RPMI7951 (cell line): Measurements from ENCODE around the gene CAMKK2. TPM values are rescaled to one million over a fixed set of nuclear protein-coding genes. Genes with fewer than 3 reads are reported as not detected.
"Not testable (repeated sequence)": the region's sequence is repeated elsewhere in the genome, so short reads cannot be mapped to it uniquely, and the experiment has no call there.

Experiments
- DNase-seq: peaks from one replicate; pipeline ENCODE4 v3.0.0-alpha.2; 2012; ENCODE audit warnings: low read depth
- total RNA-seq: library from RNA; depleted of rRNA; stranded (reverse); fragments of >200 nt; shearing (Covaris generic); gene quantifications from 2 replicates; pipeline ENCODE4 v1.2.3, GENCODE V29; 2014; rRNA removed

CAMKK2 gene
- 5.8 and 6.4 TPM in 2 replicates for total RNA-seq

DNA sequence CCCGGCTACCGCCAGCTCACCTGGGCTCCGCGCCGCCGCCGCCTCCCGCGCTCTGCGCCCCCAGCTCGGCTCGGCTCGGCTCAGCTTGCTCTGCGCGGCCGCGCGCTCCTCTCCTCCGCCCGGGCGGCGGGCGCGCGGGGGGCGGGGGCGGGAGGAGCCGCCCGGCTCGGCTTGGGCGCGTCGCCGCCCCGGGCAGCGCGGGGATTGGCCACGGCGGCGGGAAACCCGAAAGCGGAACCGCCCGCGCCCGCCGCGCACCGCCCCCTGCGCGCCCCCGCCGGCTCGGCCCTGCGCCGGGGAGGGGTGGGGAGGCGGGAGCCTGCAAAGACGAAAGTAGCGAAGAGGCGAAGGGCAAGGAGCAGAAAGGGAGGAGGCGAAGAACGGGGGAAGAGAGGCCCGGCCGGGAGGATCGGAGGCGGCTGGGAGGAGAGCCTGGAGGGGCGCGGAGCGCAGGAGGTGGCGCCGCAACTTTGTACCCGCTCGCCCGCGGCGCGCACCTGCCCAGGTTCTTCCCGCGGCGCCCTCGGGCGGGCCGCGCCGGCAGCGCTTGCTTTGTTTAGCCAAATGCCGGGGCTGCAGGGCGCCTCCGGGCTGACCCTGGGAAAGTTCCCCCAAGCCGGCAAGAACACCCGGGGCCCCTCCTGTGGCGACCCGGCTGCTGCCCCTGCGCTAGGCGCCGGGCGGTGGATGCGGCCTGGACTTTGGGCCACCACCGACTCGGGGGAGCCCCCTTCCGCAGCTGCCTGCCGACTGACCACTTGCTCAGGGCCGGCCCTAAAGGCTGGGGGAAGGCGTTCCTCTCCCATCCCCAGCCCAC is at the start of gene CAMKK2:
CAMKK2 (minus strand) TSS at position 92 of the 817 bp plus-strand sequence. CDS start 22,183 bp downstream, outside the sequence.
- DNase-seq, result peak; percentile 81

GRCh38 chr12:121345151-121345815 is 48.8 kb upstream of the CAMKK2 start:
- no peak for DNase-seq

DNA sequence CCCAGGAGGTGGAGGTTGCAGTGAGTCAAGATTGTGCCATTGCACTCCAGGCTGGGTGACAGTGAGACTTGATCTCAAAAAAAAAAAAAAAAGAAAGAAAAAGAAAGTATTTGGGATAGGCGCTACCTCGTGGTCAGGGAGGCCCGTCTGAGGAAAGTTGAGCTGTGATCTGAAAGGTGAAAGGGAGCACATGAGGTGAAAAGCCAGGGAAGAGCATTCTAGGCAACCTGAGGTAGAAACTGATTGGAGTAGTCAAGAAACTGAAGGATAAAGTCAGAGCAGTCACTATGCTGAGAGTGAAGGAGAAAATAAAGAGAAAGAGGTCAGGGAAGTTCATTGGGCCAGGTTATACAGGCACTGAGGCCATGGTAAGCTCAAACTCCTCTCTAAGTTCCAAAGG is 48.0 kb upstream of the CAMKK2 start:
- no peak for DNase-seq

- no peak for DNase-seq
Observed at GRCh38 chr12:121337416-121337815, 40.9 kb upstream of the CAMKK2 start.

GRCh38 chr12:121334513-121335343 is 38.2 kb upstream of the CAMKK2 start:
- peak; percentile 68 for DNase-seq

- no peak for DNase-seq
Observed at GRCh38 chr12:121333747-121334146, 37.2 kb upstream of the CAMKK2 start.

GRCh38 chr12:121331248-121331647 is 34.7 kb upstream of the CAMKK2 start:
- DNase-seq, result no peak

GRCh38 chr12:121330692-121331091 is 34.2 kb upstream of the CAMKK2 start:
- DNase-seq, result no peak

- no peak for DNase-seq
Observed at GRCh38 chr12:121330195-121330594, 33.7 kb upstream of the CAMKK2 start.

DNA sequence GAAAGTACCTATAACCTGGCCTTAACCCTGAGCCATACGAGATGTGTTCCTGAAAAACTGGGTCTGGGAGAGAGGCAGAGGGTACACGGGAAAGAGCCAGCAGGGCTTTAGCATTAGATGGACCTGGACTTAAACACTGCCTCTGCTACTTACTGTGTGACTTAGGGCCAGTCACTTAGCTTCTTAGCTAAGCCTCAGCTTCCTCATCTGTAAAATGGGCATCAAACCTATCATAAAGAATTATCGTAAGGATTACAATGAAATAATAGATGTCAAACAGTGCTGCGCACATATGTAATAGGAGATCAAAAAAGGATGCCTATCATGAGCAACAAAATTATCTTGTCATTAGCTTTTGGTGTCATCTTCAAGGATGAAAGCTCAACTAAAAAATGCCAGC is 32.1 kb upstream of the CAMKK2 start:
- DNase-seq, result no peak

DNA sequence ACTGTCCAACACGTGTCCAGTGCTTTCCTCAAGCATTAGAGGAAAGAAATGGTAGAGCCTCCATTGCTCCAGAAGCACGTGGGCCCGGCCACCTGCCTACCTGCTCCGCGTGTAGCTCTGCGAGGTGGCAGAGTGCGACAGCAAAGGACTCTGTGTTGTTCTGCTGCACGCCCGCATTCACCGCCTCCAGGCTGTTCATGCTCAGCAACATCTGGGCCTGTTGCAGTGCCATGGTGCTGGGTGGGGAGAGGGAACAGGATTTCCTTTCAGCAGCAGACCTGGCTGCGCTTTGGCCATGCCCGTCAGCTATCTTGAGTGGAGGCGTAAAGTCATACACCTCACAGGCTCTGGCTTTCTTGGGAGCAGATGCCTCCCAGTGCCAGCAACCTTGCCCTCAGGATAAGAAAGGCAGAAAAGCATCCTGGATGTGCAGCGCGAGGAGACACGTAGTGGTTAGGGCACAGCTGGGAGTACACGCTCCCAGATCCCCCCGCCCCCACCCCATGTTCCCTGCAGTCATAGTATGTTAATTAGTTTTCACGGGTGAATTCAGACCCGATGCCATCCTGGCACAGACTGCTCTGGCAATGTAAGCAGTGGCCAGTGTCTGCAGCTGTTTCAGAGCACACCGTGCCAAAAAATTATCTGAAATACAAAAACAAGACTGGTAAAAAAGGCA is 30.6 kb upstream of the CAMKK2 start:
- DNase-seq, result no peak

- no peak for DNase-seq
Observed at GRCh38 chr12:121325922-121326396, 29.4 kb upstream of the CAMKK2 start.

GRCh38 chr12:121323908-121324307 is 27.4 kb upstream of the CAMKK2 start:
- DNase-seq, result no peak

- no peak for DNase-seq
Observed at GRCh38 chr12:121318121-121318520, 21.6 kb upstream of the CAMKK2 start.

DNA sequence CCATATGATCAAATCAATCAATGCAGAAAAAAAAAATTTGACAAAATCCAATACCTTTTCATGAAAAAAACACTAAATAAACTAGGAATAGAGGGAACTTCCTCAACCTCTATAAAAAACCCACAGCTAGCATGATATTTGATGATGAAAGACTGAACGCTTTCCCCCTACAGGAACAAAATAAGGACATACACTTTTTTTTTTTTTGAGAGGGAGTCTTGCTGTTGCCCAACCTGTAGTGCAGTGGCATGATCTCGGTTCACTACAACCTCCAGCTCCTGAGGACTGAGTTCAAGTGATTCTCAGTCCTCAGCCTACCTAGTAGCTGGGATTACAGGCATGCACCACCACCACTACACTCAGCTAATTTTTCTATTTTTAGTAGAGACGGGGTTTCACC is 17.9 kb upstream of the CAMKK2 start:
- DNase-seq, result no peak

GRCh38 chr12:121310231-121310630 is 13.7 kb upstream of the CAMKK2 start:
- DNase-seq, result not testable (repeated sequence)

- not testable (repeated sequence) for DNase-seq
Observed at GRCh38 chr12:121307397-121307796, 10.9 kb upstream of the CAMKK2 start.

DNA sequence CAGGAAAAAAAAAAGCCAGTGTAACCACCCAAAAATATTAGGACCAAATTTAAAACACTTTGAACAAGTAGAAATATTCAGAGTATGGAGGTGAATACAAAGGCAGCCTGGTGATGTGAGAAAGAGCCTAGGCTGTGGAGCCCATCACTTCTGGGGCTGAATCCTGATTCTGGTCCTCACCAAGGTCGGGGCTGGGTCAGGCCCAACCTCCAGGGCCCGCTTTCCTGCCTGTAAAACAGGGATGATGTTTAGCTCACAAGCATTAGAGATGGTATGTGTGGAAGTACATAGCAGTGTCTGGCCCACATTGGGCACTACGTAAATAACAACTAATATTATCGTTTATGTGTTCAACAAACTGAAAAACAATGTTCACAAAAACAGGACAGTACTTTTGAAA is 7.8 kb upstream of the CAMKK2 start:
- no peak for DNase-seq

DNA sequence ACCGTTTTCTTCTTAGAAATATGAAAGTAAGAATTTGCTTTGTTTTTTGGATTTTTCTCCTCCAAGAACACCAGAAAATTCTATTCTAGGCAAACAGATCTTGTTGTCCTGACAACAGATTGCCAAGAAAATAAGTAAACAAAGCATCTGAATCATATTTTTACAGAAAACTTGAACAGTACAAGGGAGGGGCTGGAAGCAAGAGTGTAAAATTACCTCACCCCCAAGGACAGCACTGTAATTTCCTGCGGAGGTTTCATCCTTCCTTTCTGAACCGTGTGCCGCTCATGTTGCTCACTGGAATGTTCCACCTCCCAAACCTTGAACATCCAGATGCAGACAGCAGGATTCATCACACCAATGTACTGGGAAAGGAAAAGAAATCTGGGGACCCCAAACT is 5.4 kb upstream of the CAMKK2 start:
- DNase-seq, result no peak

GRCh38 chr12:121300083-121300819 is 3.7 kb upstream of the CAMKK2 start:
- DNase-seq, result no peak

DNA sequence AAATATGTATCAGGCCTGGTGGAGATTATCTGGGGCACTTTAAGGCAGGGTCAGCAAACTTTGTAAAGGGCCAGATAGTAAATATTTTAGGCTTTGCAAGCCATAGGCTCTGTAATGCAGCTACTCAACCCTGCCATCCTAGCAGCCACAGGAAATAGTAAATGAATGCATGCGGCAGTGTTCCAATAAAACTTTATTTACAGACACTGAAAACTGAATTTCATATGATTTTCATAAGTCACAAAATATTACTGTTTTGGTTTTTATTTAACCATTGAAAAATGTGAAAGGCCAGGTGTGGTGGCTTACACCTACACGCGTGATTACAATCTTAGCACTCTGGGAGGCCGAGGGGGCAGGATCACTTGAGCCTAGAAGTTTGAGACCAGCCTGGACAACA is 3.2 kb upstream of the CAMKK2 start:
- DNase-seq, result no peak
